HEK293 (cell line): ENCODE measurements around the gene SLC46A2.

Source experiments
- CTCF ChIP-seq: fragments of 450-650 bp; formaldehyde crosslinking; IDR thresholded peaks from 2 replicates; pipeline ENCODE4 v1.5.1; 2016; ENCODE audit warnings: missing biosample characterization, missing genetic modification characterization
- KLF10 ChIP-seq: fragments of 450-650 bp; IDR thresholded peaks from 2 replicates; pipeline ENCODE4 v1.5.1; 2018; ENCODE audit warnings: missing biosample characterization, mild to moderate bottlenecking, missing genetic modification characterization
- TCF7L2 ChIP-seq: IDR thresholded peaks from 2 replicates; pipeline ENCODE4 v1.6.1; 2011; ENCODE audit warnings: low read depth, mild to moderate bottlenecking, inconsistent platforms, low read length, moderate library complexity, borderline replicate concordance
- ZNF394 ChIP-seq: fragments of 450-650 bp; formaldehyde crosslinking; IDR thresholded peaks from 2 replicates; pipeline ENCODE4 v1.5.1; 2016; ENCODE audit warnings: missing biosample characterization, missing genetic modification characterization, mild to moderate bottlenecking, moderate library complexity, borderline replicate concordance
- ZNF501 ChIP-seq: fragments of 450-650 bp; formaldehyde crosslinking; IDR thresholded peaks from 2 replicates; pipeline ENCODE4 v1.5.1; 2016; ENCODE audit warnings: missing biosample characterization, missing genetic modification characterization
- ZNF621 ChIP-seq: fragments of 450-650 bp; formaldehyde crosslinking; IDR thresholded peaks from 2 replicates; pipeline ENCODE4 v1.5.1; 2017; ENCODE audit warnings: missing biosample characterization, missing genetic modification characterization

GRCh38 chr9:112842555-112842954 lies 48.1 kb downstream of the SLC46A2 start:
- TF ChIP-seq ZNF621 (tag by site-specific recombination), result no peak
- TF ChIP-seq CTCF (tag by site-specific recombination), result no peak
- TF ChIP-seq ZNF501 (tag by site-specific recombination), result no peak
- TF ChIP-seq TCF7L2, result no peak
- TF ChIP-seq KLF10 (tag by site-specific recombination), result no peak
- TF ChIP-seq ZNF394 (tag by site-specific recombination), result no peak
